NOMO-1 treated with DMSO at 0.1 percent for 48 hours (cell line): Measurements from ENCODE around the gene HIVEP3.

Experiments
- DNase-seq: peaks from one replicate; lab custom pipeline; 2025; ENCODE audit not compliant: unreplicated experiment; lab: John Stamatoyannopoulos, UW

Gene HIVEP3

GRCh38 chr1:41478118-41478748 is 440.5 kb downstream of the HIVEP3 start:
- no peak for DNase-seq

GRCh38 chr1:41476807-41477361 is 441.8 kb downstream of the HIVEP3 start:
- DNase-seq = no peak

GRCh38 chr1:41475859-41476567 is 442.7 kb downstream of the HIVEP3 start:
- no peak for DNase-seq

GRCh38 chr1:41475346-41475745 is 443.4 kb downstream of the HIVEP3 start:
- DNase-seq = no peak

- no peak for DNase-seq
Measured at GRCh38 chr1:41474490-41475271, 444.0 kb downstream of the HIVEP3 start.

- DNase-seq = no peak
Measured at GRCh38 chr1:41473738-41474362, 444.9 kb downstream of the HIVEP3 start.

GRCh38 chr1:41471658-41472057 is 447.1 kb downstream of the HIVEP3 start:
- DNase-seq = no peak

- DNase-seq = no peak
Measured at GRCh38 chr1:41469706-41470105, 449.0 kb downstream of the HIVEP3 start.

GRCh38 chr1:41468122-41468762 is 450.5 kb downstream of the HIVEP3 start:
- no peak for DNase-seq

- DNase-seq = no peak
Measured at GRCh38 chr1:41467673-41468072, 451.0 kb downstream of the HIVEP3 start.

GRCh38 chr1:41466146-41466545 is 452.6 kb downstream of the HIVEP3 start:
- DNase-seq = no peak

- no peak for DNase-seq
Measured at GRCh38 chr1:41465741-41466140, 453.0 kb downstream of the HIVEP3 start.

GRCh38 chr1:41464885-41465284 is 453.8 kb downstream of the HIVEP3 start:
- DNase-seq = no peak

- DNase-seq = no peak
Measured at GRCh38 chr1:41463516-41463915, 455.2 kb downstream of the HIVEP3 start.

GRCh38 chr1:41462680-41463004 is 456.1 kb downstream of the HIVEP3 start:
- no peak for DNase-seq

- DNase-seq = no peak
Measured at GRCh38 chr1:41461790-41462679, 456.7 kb downstream of the HIVEP3 start.

- no peak for DNase-seq
Measured at GRCh38 chr1:41456847-41457540, 461.7 kb downstream of the HIVEP3 start.
